DMS153 treated with DMSO at 0.1 percent for 48 hours (cell line): ENCODE results near the gene KIAA1217.

ENCODE experiments used
- DNase-seq: peaks from one replicate; lab custom pipeline; 2025; ENCODE audit not compliant: unreplicated experiment; lab: John Stamatoyannopoulos, UW

KIAA1217 gene

GRCh38 chr10:24208661-24209431, at the start of gene KIAA1217:
Gene KIAA1217 (plus strand): TSS chr10:24209138. CDS start chr10:24209194, 56 bp downstream.
- DNase-seq: no peak

- DNase-seq: no peak
Observed at GRCh38 chr10:24162206-24162985, 46.5 kb upstream of the KIAA1217 start.

DNA sequence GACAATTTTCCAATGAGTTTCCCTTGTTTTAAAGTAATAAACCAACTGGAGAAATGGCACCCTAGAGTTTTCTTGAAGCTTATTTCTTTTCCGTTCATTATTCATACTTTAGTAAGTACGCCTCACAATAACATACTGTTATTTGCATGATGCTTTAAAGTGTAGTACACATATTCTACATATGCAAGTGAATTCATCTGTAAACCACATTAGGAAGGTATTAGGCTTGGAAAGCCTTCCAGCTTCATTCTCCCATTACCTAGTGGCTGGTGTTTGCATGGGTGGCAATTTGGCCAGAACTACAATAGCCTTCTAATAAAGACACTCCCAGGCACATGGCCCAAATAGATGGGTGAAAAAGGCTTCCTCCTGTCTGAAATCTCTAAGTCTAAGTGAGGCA, 45.5 kb upstream of the KIAA1217 start:
- no peak for DNase-seq

DNA sequence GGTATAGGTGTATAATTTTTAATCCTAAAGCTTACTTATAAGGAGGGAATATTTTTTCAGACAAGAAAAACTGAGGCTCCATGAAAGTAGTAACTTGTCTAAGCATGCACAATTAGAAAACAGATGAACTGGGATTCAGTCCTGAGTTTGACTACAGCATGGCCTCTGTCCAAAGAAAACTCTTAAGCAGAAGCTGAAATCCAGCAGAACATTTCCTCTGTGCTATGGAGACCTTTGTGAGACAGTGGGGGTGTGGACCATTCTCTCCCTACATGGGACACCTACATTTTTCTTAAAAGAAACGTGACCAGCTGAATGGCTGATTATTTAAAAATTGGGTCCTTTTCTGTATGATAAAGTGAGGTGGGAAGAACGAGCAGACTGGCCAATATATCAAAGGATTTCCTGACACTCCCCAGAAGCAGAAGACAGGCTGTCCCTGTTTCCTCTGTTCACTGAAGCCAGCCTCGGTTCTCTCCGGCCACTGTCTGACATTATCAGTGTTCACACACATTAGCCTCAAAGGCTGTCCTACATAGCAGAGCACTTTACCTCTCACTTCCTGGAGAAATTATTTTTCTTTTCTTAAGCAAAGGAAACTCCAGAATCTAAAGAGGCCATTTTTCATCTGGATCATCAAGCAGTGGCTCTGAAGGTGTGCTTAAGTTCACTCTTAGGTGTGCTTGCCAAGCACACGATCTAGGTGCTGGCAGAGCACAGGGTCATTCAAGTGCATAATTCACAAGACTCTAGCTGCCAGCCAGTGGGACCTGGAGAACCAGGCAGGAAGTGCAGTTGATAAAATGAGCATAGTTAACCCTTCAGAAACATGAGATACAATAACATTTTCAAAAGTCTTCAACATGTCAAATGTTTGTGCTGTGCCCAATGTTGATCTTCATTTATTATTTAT, 40.4 kb upstream of the KIAA1217 start:
- DNase-seq: peak; percentile 6

DNA sequence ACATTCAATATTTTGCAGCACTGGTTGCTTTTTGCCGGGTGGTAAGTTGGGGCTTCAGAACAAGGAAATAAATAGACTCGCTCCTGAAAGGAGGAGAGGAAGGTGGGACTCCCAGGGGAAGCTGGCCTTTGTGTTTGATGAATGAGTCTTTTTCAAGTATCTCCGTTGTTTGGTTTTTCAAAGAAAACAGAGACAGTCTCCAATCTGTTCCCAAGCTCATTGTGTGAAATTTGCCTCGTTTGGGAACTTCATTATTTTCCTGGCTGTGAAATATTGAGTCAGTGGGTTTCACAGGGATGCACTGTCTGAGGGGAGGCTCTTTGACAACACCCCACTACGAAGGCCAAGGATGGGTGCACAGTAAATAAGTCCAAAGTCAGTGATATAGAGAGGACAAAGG, 38.7 kb upstream of the KIAA1217 start:
- peak; percentile 8 for DNase-seq

DNA sequence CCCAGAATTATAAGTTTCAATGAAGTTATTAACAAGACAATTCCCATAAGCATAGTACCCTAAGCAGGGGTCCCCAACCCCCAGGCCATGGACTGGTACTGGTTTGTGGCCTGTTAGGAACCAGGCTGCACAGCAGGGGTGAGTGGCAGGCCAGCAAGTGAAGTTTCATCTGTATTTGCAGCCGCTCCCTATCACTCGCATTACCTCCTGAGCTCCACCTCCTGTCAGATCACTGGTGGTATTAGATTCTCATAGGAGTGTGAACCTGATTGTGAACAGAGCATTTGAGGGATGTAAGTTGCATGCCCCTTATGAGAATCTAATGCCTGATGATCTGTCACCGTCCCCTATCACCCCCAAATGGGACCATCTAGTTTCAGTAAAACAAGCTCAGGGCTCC, 36.0 kb upstream of the KIAA1217 start:
- DNase-seq: no peak

GRCh38 chr10:24174014-24174413, 34.9 kb upstream of the KIAA1217 start:
- DNase-seq: no peak

DNA sequence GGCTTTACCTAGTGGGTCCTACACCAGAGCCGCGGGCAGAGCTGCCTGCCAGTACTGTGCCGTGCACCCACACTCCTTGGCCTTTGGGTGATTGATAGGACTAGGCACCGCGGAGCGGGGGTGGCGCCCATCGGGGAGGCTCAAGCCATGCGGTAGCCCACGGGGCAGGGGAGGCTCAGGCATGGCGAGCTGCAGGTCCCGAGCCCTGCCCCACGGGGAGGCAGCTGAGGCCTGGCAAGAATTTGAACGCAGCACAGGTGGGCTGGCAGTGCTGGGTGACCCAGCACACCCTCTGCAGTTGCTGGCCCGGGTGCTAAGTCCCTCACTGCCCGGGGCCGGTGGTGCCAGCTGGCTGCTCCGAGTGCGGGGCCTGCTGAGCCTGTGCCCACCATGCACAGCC, 32.3 kb upstream of the KIAA1217 start:
- DNase-seq: no peak

GRCh38 chr10:24177636-24178035, 31.3 kb upstream of the KIAA1217 start:
- DNase-seq: no peak

- DNase-seq: no peak
Observed at GRCh38 chr10:24180891-24181290, 28.0 kb upstream of the KIAA1217 start.

- no peak for DNase-seq
Observed at GRCh38 chr10:24184455-24184854, 24.5 kb upstream of the KIAA1217 start.

- DNase-seq: no peak
Observed at GRCh38 chr10:24193330-24193729, 15.6 kb upstream of the KIAA1217 start.

DNA sequence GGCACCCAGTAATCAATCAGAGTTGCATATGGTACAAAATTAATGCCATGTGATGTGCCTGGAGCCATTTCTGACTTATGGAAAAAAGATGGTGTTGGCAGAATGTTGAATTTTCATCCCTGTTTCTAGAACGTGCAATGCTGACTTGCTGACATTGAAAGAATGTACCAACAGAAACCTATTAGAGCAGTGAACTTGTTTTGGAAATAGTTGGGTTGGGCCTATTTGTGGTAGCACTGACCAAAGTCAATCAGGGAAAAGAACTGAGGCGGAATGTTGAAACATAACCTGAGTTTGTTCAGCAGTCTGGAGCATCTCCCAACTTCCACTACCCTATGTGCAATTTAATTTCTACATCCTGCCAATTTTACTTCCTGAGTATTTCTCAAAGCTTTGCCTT, 11.7 kb upstream of the KIAA1217 start:
- DNase-seq: no peak

DNA sequence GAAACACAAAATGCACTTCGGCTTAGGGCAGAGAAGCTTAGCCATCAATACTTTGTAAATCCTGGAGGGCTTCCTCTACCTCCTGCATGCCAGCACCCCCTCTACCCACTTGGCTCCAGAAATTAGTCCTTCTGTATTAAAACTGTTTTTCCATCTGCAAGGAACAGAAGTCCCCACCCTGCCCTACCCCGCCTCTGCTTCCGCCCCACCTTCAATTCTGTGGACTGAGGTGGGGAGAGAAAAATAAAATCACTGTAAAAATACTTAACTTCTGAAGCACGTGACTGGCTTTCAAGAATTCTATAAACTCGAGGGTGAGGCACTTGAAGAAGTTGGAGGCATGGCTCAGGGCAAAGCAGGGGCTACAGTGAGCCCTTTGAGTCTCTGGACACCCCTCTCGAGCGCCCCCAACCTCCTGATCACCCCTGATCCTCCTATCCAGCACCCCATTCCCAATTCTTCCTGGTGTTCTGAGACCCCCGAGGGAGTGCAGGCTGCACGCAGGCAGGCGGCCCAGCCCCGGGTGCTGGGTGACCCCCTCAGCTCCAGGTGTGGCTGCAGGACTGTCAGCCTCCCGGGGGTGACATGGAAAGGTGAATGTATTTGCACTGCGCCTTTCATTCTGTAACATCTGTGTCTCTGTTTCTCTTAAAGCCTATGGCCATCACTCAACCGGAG, 7.3 kb upstream of the KIAA1217 start:
- no peak for DNase-seq

GRCh38 chr10:24202181-24202570, 6.8 kb upstream of the KIAA1217 start:
- DNase-seq: no peak

GRCh38 chr10:24205821-24206220, 3.1 kb upstream of the KIAA1217 start:
- DNase-seq: no peak

- DNase-seq: no peak
Observed at GRCh38 chr10:24206334-24206733, 2.6 kb upstream of the KIAA1217 start.

DNA sequence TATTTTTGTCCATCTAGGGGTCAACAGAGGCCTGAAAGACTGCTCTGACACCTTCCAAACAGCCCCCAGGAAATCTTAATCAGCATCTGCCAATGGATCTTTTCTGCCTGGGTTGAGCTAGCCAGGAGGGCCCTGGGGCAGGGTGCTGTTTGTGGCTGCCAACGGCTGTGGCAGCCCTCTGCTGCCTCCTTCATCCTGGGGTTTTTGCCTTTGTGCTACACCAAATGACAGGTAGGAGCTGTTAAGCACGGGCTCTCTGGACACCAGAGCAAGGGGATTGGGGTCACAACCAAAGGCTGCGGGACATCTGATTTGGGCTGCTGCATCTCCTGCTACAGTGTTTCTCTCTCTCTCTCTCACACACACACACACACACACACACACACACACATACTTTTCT, 2.0 kb upstream of the KIAA1217 start:
- DNase-seq: no peak

DNA sequence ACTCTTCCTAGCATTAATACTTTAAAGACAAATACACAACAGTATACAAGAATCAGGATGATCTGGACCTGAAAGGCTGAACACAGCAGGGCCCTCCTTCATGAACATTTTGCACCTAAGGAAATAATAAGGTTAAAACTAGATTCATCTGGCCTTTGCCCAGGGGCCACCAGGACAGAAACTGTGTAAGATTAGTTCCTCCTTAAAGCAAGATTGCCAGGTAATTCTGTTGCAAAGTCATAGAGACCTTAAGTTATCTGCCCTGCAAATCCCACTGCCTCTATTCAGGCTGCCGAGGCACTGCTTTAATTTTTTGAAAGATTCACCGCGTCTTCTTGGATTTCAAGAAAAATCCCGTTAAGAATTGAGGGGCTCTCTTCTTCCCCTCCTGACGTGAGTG, 1.6 kb upstream of the KIAA1217 start:
- DNase-seq: no peak

DNA sequence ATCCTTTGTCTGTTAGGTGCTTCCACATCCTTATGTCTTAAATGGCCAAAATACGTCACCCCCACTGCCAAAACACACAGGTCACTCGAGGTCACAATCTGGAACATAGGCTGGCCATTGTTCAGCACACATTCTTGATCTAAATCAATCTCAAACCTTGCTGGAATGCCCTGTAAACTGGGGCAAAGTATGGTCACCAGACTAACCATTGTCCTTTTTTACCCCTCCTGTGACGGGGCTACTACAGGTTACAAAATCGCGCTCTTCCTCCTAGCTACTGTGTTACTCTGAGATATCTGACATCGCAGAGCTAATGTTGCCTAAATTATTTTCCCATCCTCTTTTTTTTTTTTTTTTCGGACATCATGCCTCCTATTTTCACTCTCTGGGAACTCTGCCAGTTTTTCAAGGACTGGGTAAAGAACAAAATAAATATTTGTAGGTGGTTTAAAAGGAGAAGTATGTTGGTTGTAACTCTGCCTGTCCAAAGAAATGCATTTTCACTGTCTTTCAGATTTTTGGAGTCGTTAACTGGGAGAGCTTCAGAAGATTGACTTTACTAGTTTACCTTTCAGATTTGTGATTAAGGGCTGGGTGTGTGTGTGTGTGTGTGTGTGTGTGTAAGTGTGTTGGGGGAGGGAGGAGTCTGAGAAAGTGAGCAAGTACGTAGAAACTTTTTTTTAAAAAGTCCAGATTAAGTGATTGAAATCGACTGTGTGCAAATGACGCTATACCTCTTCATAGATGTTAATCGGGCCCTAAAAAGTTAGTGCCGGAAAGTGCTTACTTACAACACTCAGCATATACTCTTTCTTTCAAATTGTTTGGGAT, 942 bp upstream of the KIAA1217 start:
- peak; percentile 28 for DNase-seq
